GM23338 (cell line): Measurements from ENCODE around the gene SETBP1.

ENCODE experiments used
- CTCF ChIP-seq, 2 experiments: fragments of 200-600 bp in 1 of 2; sonication (generic) in 1 of 2; conservative IDR thresholded peaks; 2 replicates each; pipeline versions ENCODE4 v1.5.1 to v1.6.1; 2016 to 2017; ENCODE audit warnings: antibody characterized with exemption in 2 of 2, low read depth in 2 of 2, mild to moderate bottlenecking in 2 of 2, moderate library complexity in 1 of 2
- JUNB ChIP-seq: IDR thresholded peaks from one replicate; pipeline ENCODE4 v1.6.1; 2016; ENCODE audit warnings: antibody characterized with exemption; ENCODE audit not compliant: unreplicated experiment
- POLR2AphosphoS5 ChIP-seq: IDR thresholded peaks from 2 replicates; pipeline ENCODE4 v1.6.1; 2016; ENCODE audit warnings: antibody characterized with exemption, low read depth
- ZNF331 ChIP-seq: fragments of 250-450 bp; sonication (Bioruptor Pico); IDR thresholded peaks from 2 replicates; pipeline ENCODE4 v1.5.0; 2020; ENCODE audit warnings: low read depth, mild to moderate bottlenecking, moderate library complexity

- TF ChIP-seq CTCF (conservative IDR thresholded peaks at IDR 0.05; ENCODE audit: low read depth in 2 of 2) (no peak), ZNF331 (CRISPR knock-in tag) (no peak), POLR2AphosphoS5 (no peak), JUNB (no peak)
Observed at GRCh38 chr18:45014047-45014501, 333.4 kb downstream of the SETBP1 start.
